Vagina (tissue), 2 donors: ENCODE measurements around the gene SHROOM2.

Experiments used
- CTCF ChIP-seq, 3 experiments: fragments of 450-650 bp in 2 of 3; fragments of 200-600 bp in 1 of 3; sonication (generic) in 1 of 3; IDR thresholded peaks; one replicate each; pipeline ENCODE4 v1.5.1; 2017 to 2019; ENCODE audit warnings: antibody characterized with exemption in 3 of 3, mild to moderate bottlenecking in 2 of 3, moderate library complexity in 2 of 3
- POLR2AphosphoS5 ChIP-seq, 2 donors: sonication (generic); formaldehyde crosslinking; IDR thresholded peaks; one replicate each; pipeline ENCODE4 v1.9.0; 2017; ENCODE audit warnings: antibody characterized with exemption in 2 of 2, mild to moderate bottlenecking in 2 of 2, low read depth in 1 of 2; ENCODE audit not compliant: insufficient read depth in 1 of 2

GRCh38 chrX:9757366-9757765 lies 28.9 kb upstream of the SHROOM2 start:
- no peak for TF ChIP-seq CTCF (IDR thresholded peaks at IDR 0.05)
- TF ChIP-seq POLR2AphosphoS5 (IDR thresholded peaks at IDR 0.05; ENCODE audit: insufficient read depth in 1 of 2, low read depth in 1 of 2), result no peak
